K562 (cell line): ENCODE measurements around the gene NODAL. TPM values are rescaled to one million over a fixed set of nuclear protein-coding genes. Genes with fewer than 3 reads are reported as not detected.

ENCODE experiments used
- ATAC-seq: fragments of 200-7000 bp; cut with Tn5 transposase; 3 replicates; pipeline ENCODE4 v1.9.1; 2020; ENCODE audit warnings: moderate library complexity
- BruUV-seq: library from RNA; stranded (reverse); fragments of 400-500 nt; replicated peaks from 2 replicates; lab custom pipeline; 2021; lab: Mats Ljungman, UMichigan
- CTCF ChIA-PET: fragments of 300-600 bp; formaldehyde crosslinking; extraction: SDS; loops from one replicate; lab custom pipeline; 2021; ENCODE audit warnings: low intra/inter-chr PET ratio; lab: Yijun Ruan, JAX
- POLR2A ChIA-PET: fragments of 300-600, 350-650 bp; sonication (Branson Sonifier 250); formaldehyde crosslinking; extraction: SDS; loops from one replicate; lab custom pipeline; 2021; ENCODE audit warnings: antibody characterized with exemption, inconsistent platforms; lab: Yijun Ruan, JAX
- DNase-seq, 4 experiments: peaks; one replicate each; pipeline versions ENCODE4 v3.0.0 to v3.0.0-alpha.2; 2011 to 2018; ENCODE audit warnings: low spot score in 3 of 4, mixed read lengths in 3 of 4; ENCODE audit errors: extremely low read depth in 1 of 4
- FAIRE-seq: peaks from 2 replicates; lab custom pipeline; 2011; peaks lifted over from hg19 to GRCh38; lab: Jason Lieb, UNC
- H2AFZ ChIP-seq: 2 replicates; pipeline ENCODE4 v1.6.0; 2011; ENCODE audit warnings: low read depth, low read length, control low read depth, inconsistent platforms
- H3K27ac ChIP-seq: fragments of 200-600 bp; 3 replicates; pipeline ENCODE4 v1.8.0; 2011; ENCODE audit warnings: low read depth, mild to moderate bottlenecking, control low read depth, inconsistent platforms, low read length, moderate library complexity, mixed read lengths; ENCODE audit errors: extremely low read depth
- H3K27me3 ChIP-seq, 2 experiments: fragments of 300-600 bp in 1 of 2; 2 replicates in 1 of 2; 3 replicates in 1 of 2; pipeline versions ENCODE4 v1.6.0 to v1.8.0; 2011; ENCODE audit warnings: inconsistent platforms in 2 of 2, low read length in 2 of 2, mild to moderate bottlenecking in 1 of 2, mixed read lengths in 1 of 2, moderate library complexity in 1 of 2; ENCODE audit not compliant: control insufficient read depth in 2 of 2, insufficient read depth in 2 of 2
- H3K36me3 ChIP-seq: fragments of 300-600 bp; 3 replicates; pipeline ENCODE4 v1.8.0; 2011; ENCODE audit warnings: mild to moderate bottlenecking, low read length, inconsistent platforms; ENCODE audit not compliant: control insufficient read depth, insufficient read depth
- H3K4me1 ChIP-seq, 2 experiments: fragments of 200-600 bp in 1 of 2; replicated peaks in 1 of 2; 2 replicates in 1 of 2; 3 replicates in 1 of 2; pipeline versions ENCODE4 v1.5.1 to v1.8.0; 2011; ENCODE audit warnings: inconsistent platforms in 2 of 2, low read length in 2 of 2, mild to moderate bottlenecking in 1 of 2, mixed read lengths in 1 of 2, moderate library complexity in 1 of 2; ENCODE audit not compliant: control insufficient read depth in 2 of 2, insufficient read depth in 2 of 2
- H3K4me2 ChIP-seq: 2 replicates; pipeline ENCODE4 v1.6.1; 2011; ENCODE audit warnings: low read length, control low read depth, inconsistent platforms, mixed read lengths; ENCODE audit not compliant: insufficient read depth
- H3K4me3 ChIP-seq: fragments of 200-600 bp; sonication (generic), shearing (Covaris generic); 2 replicates; pipeline ENCODE4 v1.5.1; 2016; ENCODE audit warnings: control low read depth, inconsistent platforms
- H3K79me2 ChIP-seq: fragments of 200-600 bp; 3 replicates; pipeline ENCODE4 v1.8.0; 2011; ENCODE audit warnings: low read length, inconsistent platforms; ENCODE audit not compliant: control insufficient read depth, insufficient read depth
- H3K9ac ChIP-seq, 2 experiments: 2 replicates each; pipeline versions ENCODE4 v1.6.0 to v1.6.1; 2011; ENCODE audit warnings: low read depth in 2 of 2, low read length in 2 of 2, control low read depth in 1 of 2, inconsistent platforms in 1 of 2, mild to moderate bottlenecking in 1 of 2, mixed read lengths in 1 of 2; ENCODE audit not compliant: insufficient read depth in 1 of 2
- H3K9me1 ChIP-seq: one replicate; pipeline ENCODE4 v1.6.0; 2011; ENCODE audit warnings: inconsistent platforms, mild to moderate bottlenecking, low read length, moderate library complexity; ENCODE audit not compliant: control insufficient read depth, insufficient read depth
- H3K9me3 ChIP-seq: replicated peaks from 2 replicates; pipeline ENCODE4 v1.5.1; 2011; ENCODE audit warnings: low read depth, low read length, inconsistent platforms; ENCODE audit not compliant: control insufficient read depth, insufficient read depth
- H4K20me1 ChIP-seq: replicated peaks from 2 replicates; pipeline ENCODE4 v1.6.1; 2011; ENCODE audit warnings: low read length, inconsistent platforms, mixed read lengths; ENCODE audit not compliant: control insufficient read depth, insufficient read depth
- CHCHD3 ChIP-seq: fragments of 250-450 bp; sonication (Bioruptor Pico); IDR thresholded peaks from 2 replicates; pipeline ENCODE4 v2.1.2; 2022; ENCODE audit warnings: mild to moderate bottlenecking
- DACH1 ChIP-seq: fragments of 450-650 bp; IDR thresholded peaks from 2 replicates; pipeline ENCODE4 v1.6.1; 2018; ENCODE audit not compliant: partially characterized antibody
- EHMT2 ChIP-seq: fragments of 450-650 bp; IDR thresholded peaks from 2 replicates; pipeline ENCODE4 v1.6.1; 2018; ENCODE audit warnings: antibody characterized with exemption
- GABPB1 ChIP-seq: sonication (generic); formaldehyde crosslinking; IDR thresholded peaks from 2 replicates; pipeline ENCODE4 v1.8.0; 2022; ENCODE audit warnings: mild to moderate bottlenecking, missing genetic modification reagents
- HIVEP1 ChIP-seq: fragments of 250-450 bp; sonication (Bioruptor Pico); IDR thresholded peaks from 2 replicates; pipeline ENCODE4 v1.4.0; 2020; ENCODE audit warnings: mild to moderate bottlenecking
- HLTF ChIP-seq: fragments of 450-650 bp; IDR thresholded peaks from 2 replicates; pipeline ENCODE4 v1.6.1; 2016
- KAT8 ChIP-seq: fragments of 450-650 bp; IDR thresholded peaks from 2 replicates; pipeline ENCODE4 v1.6.1; 2016; ENCODE audit warnings: low read depth, mild to moderate bottlenecking
- POLR2B ChIP-seq: fragments of 450-650 bp; IDR thresholded peaks from 2 replicates; pipeline ENCODE4 v1.6.1; 2018; ENCODE audit warnings: low read depth; ENCODE audit not compliant: partially characterized antibody
- POLR2H ChIP-seq: IDR thresholded peaks from 2 replicates; pipeline ENCODE4 v1.6.1; 2016; ENCODE audit warnings: missing genetic modification characterization, low read depth, mild to moderate bottlenecking, control low read depth, missing compliant biosample characterization, moderate library complexity
- STAT5A ChIP-seq: IDR thresholded peaks from 2 replicates; pipeline ENCODE4 v1.6.1; 2012; ENCODE audit warnings: low read length, inconsistent platforms, borderline replicate concordance
- TAF9B ChIP-seq: fragments of 450-650 bp; IDR thresholded peaks from 2 replicates; pipeline ENCODE4 v1.6.1; 2018; ENCODE audit warnings: mild to moderate bottlenecking; ENCODE audit not compliant: partially characterized antibody
- THRAP3 ChIP-seq: fragments of 450-650 bp; IDR thresholded peaks from 2 replicates; pipeline ENCODE4 v1.6.1; 2016; ENCODE audit warnings: mild to moderate bottlenecking, inconsistent platforms, borderline replicate concordance
- ZKSCAN1 ChIP-seq: fragments of 150-350 bp; IDR thresholded peaks from 2 replicates; pipeline ENCODE4 v1.6.1; 2016; ENCODE audit warnings: low read depth, low read length
- ZNF316 ChIP-seq: fragments of 450-650 bp; IDR thresholded peaks from 2 replicates; pipeline ENCODE4 v1.6.1; 2016
- ZNF79 ChIP-seq: fragments of 250-450 bp; sonication (Bioruptor Pico); IDR thresholded peaks from 2 replicates; pipeline ENCODE4 v1.4.0; 2020; ENCODE audit warnings: low read depth, mild to moderate bottlenecking, moderate library complexity
- ZNF830 ChIP-seq: fragments of 250-450 bp; sonication (Bioruptor Pico); IDR thresholded peaks from 2 replicates; pipeline ENCODE4 v1.5.0; 2021; ENCODE audit warnings: mild to moderate bottlenecking
- WGBS: fragments of 100-300 bp; shearing (Covaris generic); methylation state at CpG from one replicate; pipeline ENCODE4 v1.1.6; 2016; ENCODE audit warnings: low coverage, mixed read lengths; ENCODE audit not compliant: insufficient coverage; ENCODE audit errors: missing lambda C conversion rate; 5-methylcytosine and 5-hydroxymethylcytosine counted together
- in situ Hi-C: fragments of 300-500 bp; cut with MboI; formaldehyde crosslinking; loops from 4 replicates; pipeline ENCODE4 v1.15.0; 2018; ENCODE audit warnings: inconsistent platforms, mixed read lengths
- intact Hi-C: fragments of 100-400 bp; cut with micrococcal nuclease; formaldehyde crosslinking; loops from 2 replicates; pipeline ENCODE4 v1.14.2; 2022
- polyA plus RNA-seq, 8 experiments: library from polyadenylated mRNA; depleted of rRNA in 4 of 8; stranded (reverse) in 5 of 8; unstranded in 3 of 8; fragments of >200 nt; fragmentation: Nextera tagmentation in 2 of 8; fragmentation: Illumina TruSeq in 1 of 8; extraction: Ambion mirVana in 2 of 8; extraction: Trizol in 1 of 8; gene quantifications; 2 replicates each; pipeline versions ENCODE4 v1.2.1 to v1.2.3, GENCODE V29; 2011 to 2014; ENCODE audit warnings: inconsistent platforms in 1 of 8, missing spikeins in 1 of 8
- total RNA-seq, 7 experiments: library from RNA; depleted of rRNA in 6 of 7; stranded (reverse); fragments of >200 nt in 6 of 7; fragmentation: Illumina TruSeq in 2 of 7; extraction: Trizol in 2 of 7; gene quantifications; 2 replicates each; pipeline versions ENCODE4 v1.2.1 to v1.2.3, GENCODE V29; 2011 to 2021; ENCODE audit warnings: low replicate concordance in 1 of 7
- TF ChIP-seq, protein P1 (sequence below): fragments of 450-650 bp; IDR thresholded peaks from 2 replicates; pipeline ENCODE4 v1.6.1; 2016
- TF ChIP-seq, protein P2 (sequence below): fragments of 200-800 bp; sonication (Bioruptor generic); IDR thresholded peaks from 2 replicates; pipeline ENCODE4 v1.6.1; 2017; ENCODE audit warnings: missing genetic modification characterization, missing compliant biosample characterization

Gene NODAL
- total and polyA plus RNA-seq, 9 of the 15 experiments (the other 6 are each of a cell fraction or from before 2014, with no cell fraction given) = not detected

- TF ChIP-seq, protein P1, sequence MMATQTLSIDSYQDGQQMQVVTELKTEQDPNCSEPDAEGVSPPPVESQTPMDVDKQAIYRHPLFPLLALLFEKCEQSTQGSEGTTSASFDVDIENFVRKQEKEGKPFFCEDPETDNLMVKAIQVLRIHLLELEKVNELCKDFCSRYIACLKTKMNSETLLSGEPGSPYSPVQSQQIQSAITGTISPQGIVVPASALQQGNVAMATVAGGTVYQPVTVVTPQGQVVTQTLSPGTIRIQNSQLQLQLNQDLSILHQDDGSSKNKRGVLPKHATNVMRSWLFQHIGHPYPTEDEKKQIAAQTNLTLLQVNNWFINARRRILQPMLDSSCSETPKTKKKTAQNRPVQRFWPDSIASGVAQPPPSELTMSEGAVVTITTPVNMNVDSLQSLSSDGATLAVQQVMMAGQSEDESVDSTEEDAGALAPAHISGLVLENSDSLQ = no peak
- no peak for TF ChIP-seq THRAP3
- TF ChIP-seq KAT8 = no peak
- no peak for TF ChIP-seq HLTF
These were observed 40.5 kb upstream of the NODAL start (continued) for GRCh38 chr10:70481831-70482530.

GRCh38 chr10:70481105-70481504, 39.6 kb upstream of the NODAL start:
- peaks cover 29% of the 10 kb centered on the region for H4K20me1 ChIP-seq
- POLR2A ChIA-PET = no interaction called here
- no peak overlapping the region for H3K4me3 ChIP-seq
- no peaks in the 10 kb centered on the region for H3K9me3 ChIP-seq
- H3K36me3 ChIP-seq = no peaks in the 10 kb centered on the region
- H3K9ac ChIP-seq = no peak overlapping the region
- WGBS = 2% methylated on average over 9 of the region's 9 CpGs
- intact Hi-C loops = no loop called here
- H3K4me2 ChIP-seq = no peak overlapping the region
- no peak overlapping the region for H2AFZ ChIP-seq
- H3K4me1 ChIP-seq = peaks cover 0 to 18% of the 10 kb centered on the region in 2 experiments; a peak in 4 of 5 replicates
- in situ Hi-C loops = no loop called here
- ATAC-seq (no peak), FAIRE-seq (no peak), DNase-seq (no peak)
- H3K9me1 ChIP-seq = no peaks in the 10 kb centered on the region
- CTCF ChIA-PET = no interaction called here
- no peaks in the 10 kb centered on the region for H3K79me2 ChIP-seq
- H3K27ac ChIP-seq = no peak overlapping the region
- H3K27me3 ChIP-seq = peaks cover 64 to 83% of the 10 kb centered on the region in 2 experiments
- TF ChIP-seq DACH1 (no peak), ZKSCAN1 (no peak), HIVEP1 (no peak), CHCHD3 (CRISPR knock-in tag) (no peak), ZNF79 (CRISPR knock-in tag) (no peak), ZNF316 (no peak), TAF9B (no peak), POLR2B (no peak), GABPB1 (CRISPR knock-in tag) (no peak), STAT5A (no peak), POLR2H (tag) (no peak), EHMT2 (no peak), ZNF830 (no peak)
- TF ChIP-seq, protein P2, sequence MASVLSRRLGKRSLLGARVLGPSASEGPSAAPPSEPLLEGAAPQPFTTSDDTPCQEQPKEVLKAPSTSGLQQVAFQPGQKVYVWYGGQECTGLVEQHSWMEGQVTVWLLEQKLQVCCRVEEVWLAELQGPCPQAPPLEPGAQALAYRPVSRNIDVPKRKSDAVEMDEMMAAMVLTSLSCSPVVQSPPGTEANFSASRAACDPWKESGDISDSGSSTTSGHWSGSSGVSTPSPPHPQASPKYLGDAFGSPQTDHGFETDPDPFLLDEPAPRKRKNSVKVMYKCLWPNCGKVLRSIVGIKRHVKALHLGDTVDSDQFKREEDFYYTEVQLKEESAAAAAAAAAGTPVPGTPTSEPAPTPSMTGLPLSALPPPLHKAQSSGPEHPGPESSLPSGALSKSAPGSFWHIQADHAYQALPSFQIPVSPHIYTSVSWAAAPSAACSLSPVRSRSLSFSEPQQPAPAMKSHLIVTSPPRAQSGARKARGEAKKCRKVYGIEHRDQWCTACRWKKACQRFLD (CRISPR knock-in tag) = no peak
- BruUV-seq = no TSS peak
